Left ventricle myocardium superior (tissue), 1 donor: ENCODE measurements around the gene TPX2. TPM values are rescaled to one million over a fixed set of nuclear protein-coding genes. Genes with fewer than 3 reads are reported as not detected.
A peak's percentile ranks its signal among the peaks of the same experiment; 100 is the strongest.

Source experiments
- ATAC-seq: fragments of 200-7000 bp; cut with Tn5 transposase; one replicate; pipeline ENCODE4 v1.9.1; 2020; ENCODE audit warnings: mild to moderate bottlenecking, moderate library complexity
- DNase-seq: peaks from one replicate; pipeline ENCODE4 v3.0.0-alpha.2; 2020
- intact Hi-C: fragments of 100-400 bp; cut with micrococcal nuclease; formaldehyde crosslinking; loops from one replicate; pipeline ENCODE4 v1.11.0; 2022
- total RNA-seq: library from RNA; stranded (reverse); fragmentation: NEBNext Ultra II Directional; extraction: Animal tissue kit (Norgen Biotek cat#: 25700); gene quantifications from one replicate; pipeline ENCODE4 v1.2.1, GENCODE V29; 2021
- donor health status: DM: no; HTN: yes; CAD: no; lungs with severe emphysema.

Gene TPX2
- total RNA-seq, 1 donor from 2014 or later, result 0.72 TPM

DNA sequence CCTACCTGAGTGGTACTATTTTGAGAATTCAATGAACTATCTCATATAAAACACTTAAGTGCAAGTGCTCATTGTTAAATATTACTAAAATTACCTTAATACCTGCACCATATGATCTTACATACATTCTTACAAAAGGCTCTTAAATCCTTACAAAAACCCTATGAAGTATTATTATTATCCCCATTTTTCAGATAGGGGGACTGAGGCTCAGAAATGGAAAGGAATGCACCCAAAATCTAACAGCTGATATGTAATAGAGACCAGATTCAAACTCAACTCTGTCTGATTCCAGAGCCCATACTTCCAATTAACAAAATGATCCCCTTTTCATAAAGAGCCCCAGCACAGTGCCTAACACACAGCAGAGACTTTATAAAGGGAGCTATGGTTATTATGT, 33.9 kb upstream of the TPX2 start:
- DNase-seq, result no peak
- ATAC-seq, result no peak
- intact Hi-C loops, result no loop called here

DNA sequence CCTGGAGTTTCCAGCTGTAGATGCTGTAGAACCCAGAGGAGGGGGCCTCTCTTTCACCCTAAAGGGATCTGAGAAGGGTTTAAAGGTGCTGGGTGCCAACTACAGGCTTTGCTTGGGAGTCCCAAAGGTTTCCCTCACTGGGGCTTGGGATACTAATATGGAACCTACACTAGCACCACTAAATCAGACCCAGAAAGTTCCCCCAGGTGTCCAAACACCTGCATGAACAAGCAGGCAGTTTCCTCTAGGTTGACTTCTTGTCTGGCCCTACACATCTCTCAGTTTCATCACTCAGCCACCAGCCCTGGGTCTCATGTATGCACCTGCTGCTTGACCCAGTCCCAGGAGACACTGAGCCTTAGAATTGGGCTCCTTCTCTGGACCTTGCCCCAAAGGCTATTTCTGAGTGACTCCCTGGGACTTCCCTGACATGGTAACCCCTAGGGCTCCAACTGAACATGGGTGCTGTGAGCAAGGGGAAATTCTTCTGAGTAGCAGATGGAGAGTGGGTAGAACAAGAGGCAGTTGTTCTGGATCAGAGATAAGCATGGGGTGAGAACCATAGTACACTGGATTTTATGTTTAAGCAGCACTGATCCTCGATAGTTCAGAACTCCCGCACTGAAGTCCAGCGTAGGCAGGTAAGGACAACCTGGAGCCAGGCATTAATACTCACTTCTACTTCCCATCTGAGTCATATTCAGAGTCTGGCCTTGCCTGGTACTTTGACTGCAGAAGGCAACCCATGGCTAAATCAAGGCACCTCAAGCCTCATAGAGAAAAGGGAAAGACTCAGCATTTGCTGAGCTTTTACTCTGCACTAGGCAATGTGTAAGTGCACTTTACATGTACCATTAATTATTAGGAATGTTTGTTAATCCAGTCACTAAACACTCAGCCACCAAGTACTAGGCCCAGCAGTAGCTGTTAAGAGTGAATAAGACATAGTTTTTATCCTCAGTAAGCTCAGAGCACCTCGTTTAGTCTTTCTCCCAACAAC, 33.2 kb upstream of the TPX2 start:
- DNase-seq (no peak), ATAC-seq (no peak)
- intact Hi-C loops, result no loop called here

DNA sequence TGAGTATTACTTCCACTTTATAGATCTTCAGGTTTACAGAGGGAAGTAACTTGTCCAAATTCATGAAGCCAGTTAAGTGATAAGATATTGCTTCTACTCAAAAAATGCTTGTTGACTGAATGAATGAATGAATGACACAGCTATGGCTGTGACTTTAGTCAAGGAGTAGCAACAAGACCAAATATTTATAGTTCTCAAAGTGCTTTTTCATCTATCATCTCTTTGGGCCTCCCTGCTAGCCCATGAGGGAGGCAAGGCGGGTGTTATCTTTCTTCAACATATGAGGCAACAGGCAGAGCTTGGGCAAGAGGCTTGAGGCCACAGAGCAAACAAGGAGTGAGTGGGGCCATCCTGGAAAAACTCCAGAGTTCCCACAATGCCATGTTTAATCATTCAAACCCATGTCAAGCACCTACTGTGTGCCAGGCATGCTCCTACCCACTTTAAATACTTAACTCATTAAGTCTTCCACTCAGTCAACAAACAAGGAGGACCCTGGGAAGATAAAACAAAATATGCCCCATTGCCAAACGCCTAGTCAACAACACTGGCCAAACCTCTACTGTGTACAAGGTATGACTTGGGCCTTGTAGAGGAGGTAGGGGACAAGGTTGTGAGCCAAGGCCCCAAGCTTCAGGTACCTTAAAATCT, 32.4 kb upstream of the TPX2 start:
- no peak for ATAC-seq
- intact Hi-C loops, result no loop called here
- DNase-seq, result no peak

DNA sequence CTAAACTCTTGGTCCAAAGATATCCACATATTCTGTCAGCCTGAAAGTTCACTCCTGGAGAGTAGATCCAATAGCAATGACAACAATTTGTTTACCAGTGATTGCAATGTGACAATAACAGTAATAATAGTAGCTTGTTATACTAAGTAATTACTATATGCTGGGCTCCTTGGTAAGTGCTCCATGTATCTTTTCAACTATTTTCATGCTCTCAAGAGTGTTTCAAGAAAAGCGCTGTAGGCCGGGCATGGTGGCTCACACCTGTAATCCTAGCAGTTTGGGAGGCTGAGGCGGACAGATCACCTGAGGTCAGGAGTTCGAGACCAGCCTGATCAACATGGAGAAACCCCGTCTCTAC, 31.9 kb upstream of the TPX2 start:
- ATAC-seq (no peak), DNase-seq (no peak)
- intact Hi-C loops, result no loop called here

DNA sequence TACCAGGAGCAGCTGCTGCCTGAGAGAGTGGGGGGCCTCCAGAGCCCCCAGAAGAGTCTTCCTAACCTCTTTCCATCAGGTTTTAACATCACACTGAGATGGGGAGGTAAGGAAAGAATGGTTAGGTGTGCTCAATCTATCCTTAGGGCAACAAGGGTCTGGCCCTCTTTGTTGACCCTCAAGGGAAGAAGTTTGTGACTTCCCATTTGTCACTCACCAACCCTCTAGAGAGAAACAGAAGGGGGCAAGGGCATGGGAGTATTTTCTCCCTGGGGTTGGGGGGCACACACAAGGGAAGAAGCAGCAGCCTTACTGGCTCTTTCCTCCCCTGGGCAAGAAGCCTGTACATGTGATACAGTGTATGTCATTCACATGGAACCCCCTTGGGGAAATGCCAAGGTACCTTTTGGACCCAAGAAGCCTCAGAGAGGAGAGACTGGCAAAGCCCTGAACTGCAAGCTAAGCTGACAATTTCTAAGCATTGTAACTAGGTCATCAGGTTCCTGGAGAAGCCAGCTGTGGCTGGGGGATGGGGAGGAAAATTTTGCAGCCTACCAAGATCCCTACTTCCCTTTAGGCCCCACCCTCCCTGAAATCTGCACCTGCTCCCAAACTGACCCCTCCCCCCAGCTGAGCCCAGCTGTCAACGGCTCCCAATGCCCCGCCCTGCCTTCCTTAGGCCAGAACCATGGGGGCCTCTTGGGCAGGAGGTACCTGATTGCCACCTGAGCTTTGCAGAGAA, 30.9 kb upstream of the TPX2 start:
- intact Hi-C loops, result no loop called here
- DNase-seq (peak; percentile 69), ATAC-seq (no peak)

DNA sequence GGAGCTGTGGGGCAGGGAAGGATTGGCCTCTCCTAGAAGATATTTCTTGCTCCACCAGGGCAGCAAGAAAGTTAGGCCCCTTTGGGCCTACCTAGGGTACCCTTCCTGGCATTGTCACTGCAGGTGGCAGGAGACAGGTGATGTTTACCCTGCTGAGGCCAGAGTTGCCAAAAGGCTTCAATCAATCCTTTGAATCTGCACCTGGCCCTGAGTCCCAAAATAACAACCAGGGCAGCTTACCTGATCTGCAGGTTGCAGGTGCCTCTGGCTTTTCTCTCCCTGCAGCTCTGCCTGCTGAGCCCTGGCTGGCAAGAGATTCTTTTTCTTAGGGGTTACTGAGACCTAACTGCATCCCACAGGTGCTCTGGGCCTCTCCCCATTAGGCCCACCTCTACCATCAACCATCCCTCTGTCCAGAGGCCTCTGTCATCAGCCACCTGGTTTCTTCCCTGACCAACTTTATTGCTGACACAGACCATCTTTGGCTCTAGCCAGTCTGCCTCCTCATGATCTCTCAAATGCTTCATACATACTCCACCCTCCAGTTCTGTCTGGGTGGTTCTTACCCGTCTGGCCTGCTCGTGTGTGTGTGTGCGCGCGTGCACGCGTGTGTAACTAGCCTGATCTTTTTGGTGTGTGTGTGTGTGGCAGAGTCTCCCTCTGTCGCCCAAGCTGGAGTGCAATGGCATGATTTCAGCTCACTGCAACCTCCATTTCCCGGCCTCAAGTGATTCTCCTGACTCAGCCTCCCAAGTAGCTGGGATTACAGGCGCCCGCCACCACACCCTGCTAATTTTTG, 30.2 kb upstream of the TPX2 start:
- no peak for ATAC-seq
- no peak for DNase-seq

DNA sequence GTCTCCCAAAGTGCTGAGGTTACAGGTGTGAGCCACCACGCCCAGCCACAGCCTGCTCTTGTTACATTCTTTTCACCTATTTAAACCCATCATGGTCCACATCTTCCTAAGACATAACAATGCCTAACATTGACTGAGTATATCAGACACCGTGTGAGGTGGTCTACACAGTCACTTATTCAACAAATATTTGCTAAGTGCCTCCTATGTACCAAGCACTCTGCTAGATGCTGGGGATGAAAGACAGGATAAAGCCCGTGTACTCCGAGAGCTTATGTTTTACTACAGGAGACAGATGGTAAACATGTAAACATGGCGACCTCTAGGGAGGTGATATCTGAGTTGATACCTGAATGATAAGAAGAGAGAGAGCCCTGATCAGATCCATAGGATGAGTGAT, 29.2 kb upstream of the TPX2 start:
- ATAC-seq, result no peak
- intact Hi-C loops, result loop anchor here (5.0 kb wide), 1 partner anchor 43 kb away; no protein-coding TSS in a partner anchor
- DNase-seq, result no peak

More for the DNA sequence above, 30.2 kb upstream of the TPX2 start:
- intact Hi-C loops, result no loop called here

DNA sequence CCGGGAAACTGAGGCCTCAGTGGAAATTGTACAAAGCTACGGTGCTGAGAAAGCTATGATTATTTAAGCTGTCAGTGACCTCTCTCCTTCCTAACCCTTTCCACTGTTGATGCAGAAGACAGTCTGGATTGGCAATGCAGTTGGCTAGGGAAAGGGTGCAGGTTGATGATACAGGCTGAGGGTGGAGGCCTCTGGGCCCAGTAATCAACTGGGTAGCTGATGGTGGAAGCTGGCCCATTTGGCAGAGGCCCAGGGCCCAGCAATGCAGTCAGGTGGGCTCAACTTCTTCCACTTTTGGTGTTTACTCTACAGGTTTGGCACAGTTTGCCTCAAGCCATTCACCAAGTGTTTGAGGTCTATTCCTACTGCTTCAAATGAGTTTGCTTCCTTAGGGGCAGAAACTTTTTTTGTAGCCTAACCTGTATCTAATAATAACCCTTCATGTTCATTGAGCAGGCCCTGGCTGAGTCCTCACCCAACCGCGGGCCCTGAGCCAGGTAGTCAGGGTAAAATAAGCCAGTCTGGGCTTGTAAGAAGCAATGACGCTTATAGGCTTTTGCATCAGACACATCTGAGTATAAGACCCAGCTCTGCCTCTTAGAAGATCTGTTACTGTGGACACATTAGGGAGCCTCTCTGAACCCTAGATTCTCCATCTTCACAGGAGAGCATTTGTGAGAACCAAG, 28.5 kb upstream of the TPX2 start:
- intact Hi-C loops, result loop anchor here (5.0 kb wide), 1 partner anchor 43 kb away; no protein-coding TSS in a partner anchor

DNA sequence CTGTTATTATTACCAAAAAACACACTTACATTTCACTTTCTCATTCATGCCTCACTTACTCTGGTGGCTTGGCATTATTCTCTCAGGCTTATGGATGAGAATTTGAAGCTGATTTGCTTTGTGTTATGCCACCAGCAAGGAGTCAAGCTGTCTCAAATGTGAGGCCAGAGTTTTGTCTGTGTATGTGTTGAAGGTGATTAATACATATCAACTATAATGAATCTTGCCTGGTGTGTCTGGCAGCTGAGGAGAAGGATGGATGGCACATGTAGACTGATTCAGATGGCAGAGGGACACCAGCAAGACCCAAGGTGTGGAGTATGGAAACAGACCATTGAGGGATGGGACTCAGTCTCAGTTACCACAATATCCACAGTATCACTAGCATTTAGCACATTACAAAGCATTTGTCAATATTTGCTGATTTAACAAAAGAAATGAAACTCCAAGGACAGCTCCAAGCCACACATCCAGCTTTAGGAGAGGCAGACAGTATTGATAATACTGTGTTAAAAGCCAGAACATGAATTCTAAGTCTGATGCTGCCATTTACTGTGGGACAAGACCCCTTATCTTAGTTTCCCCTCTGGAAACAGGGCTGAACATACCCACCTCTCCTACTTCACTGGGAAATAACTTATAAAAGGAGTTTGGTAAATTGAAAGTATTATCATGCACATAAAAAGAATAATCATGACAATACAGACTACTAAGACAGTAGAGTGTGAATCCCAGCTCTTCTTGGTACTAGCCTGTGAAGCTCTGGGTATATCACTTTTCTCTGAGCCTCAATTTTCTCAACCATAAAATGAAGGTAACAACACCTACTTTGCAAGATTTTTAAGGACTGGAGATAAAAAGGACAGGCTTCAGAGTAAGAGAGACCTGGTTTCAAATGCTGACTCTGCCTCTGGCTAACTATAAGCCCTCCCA, 27.6 kb upstream of the TPX2 start:
- DNase-seq, result no peak
- no peak for ATAC-seq
- intact Hi-C loops, result loop anchor here (5.0 kb wide), 1 partner anchor 44 kb away; no protein-coding TSS in a partner anchor

More for the DNA sequence above, 28.5 kb upstream of the TPX2 start:
- DNase-seq (peak; percentile 82), ATAC-seq (peak; percentile 41)

DNA sequence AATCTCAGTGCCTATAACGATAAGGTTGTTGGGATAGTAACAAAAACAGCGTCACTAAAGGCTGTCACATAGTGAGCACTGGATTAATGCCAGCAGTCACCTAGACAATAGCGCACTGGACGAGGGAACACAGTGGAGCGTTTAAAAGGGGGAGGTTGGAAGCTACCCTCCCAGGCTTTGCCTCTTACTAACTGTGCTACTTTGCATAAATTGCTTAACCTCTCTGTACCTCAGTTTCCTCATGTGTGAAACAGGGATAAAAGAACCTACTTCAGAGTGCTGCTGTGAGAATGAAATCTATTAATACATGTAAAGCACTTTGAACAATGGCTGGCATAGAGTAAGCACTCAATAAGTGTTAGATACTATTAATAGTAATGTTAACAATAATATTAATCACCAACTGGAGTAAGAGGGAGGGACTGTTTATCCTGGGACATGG, 27.0 kb upstream of the TPX2 start:
- DNase-seq, result no peak
- intact Hi-C loops, result loop anchor here (5.0 kb wide), 1 partner anchor 45 kb away; no protein-coding TSS in a partner anchor
- ATAC-seq, result peak; percentile 66

DNA sequence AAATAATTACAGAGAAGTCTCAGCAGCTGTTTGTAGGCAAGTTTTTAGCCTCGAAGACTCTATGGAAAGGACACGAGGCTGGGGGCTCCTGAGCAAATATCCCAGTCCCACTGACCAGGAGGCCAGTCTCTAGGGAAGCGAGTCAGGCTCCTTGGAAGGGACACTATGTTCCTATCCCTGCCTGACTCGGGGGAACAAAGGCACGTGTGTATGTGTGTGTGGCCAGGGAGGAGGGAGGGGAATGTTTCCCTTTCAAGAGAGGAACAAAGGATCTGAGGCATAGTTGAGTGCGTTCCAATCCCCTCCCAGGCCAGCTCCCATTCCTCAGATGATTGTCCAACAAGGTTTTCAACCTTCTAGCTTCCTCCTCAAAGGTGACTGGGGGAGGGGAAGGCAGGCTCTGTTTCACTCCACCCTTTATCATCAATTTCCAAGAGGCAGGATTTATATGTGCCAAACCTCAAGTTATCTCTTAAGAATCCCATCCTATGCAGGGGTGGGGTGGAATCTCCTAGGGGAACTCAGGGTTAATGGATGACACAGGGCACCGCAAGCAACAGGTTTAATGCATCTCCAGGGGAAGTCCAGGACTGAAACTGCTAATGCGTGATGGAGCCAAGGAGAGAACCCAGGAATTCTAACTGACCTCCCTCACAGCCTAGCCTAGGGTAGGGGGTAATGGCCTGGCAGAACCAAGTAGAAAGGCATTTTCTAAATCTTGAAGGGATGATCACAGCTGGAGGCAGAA, 26.4 kb upstream of the TPX2 start:
- DNase-seq (peak; percentile 83), ATAC-seq (peak; percentile 89)
- intact Hi-C loops, result loop anchor here (5.0 kb wide), 1 partner anchor 45 kb away; no protein-coding TSS in a partner anchor

DNA sequence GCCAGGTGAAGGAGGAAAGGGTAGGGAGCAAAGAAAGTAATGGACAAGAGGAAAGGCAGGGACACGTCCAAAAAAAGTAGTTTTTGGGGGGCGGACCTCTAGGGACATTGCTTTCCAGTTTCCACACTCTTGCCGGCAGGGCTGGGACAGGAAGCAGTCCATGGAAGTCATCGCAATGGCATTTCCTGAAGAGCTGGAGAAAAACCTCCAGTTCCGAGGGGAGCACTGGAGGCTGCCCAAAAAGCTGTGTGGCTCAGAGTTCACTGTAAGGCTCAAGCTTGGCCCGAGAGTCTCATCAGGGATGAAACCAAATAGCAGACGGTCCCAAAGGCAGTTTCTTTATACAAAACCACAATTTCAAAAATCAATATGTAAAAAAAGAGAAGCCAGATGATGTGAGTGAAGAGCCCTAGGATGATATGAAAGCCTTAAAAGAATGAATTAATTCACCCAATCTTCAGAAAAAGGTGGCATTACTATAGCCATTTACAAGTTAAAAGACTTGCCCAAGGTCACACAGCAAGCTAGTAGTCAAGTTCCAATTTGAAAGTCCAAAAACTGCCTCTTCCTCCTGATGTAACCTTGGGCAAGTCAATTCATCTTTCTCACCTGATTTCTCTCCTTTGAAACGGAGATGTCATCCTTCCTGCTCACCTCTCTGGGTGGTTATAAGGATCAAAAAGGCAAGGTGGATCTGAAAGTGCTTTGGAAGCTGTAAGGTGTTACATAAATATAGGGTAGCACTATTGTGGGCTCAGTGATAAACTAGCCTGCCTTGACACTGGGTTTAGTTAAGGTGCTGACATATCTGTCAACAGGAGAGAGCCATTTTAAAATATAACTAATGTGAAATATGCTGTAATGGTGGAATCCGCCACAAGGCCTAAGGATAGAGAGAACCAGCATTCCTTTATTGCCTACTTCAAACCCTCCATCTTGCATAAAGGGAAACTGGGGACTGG, 25.5 kb upstream of the TPX2 start:
- ATAC-seq (peak; percentile 62), DNase-seq (peak; percentile 84)
- intact Hi-C loops, result loop anchor here (5.0 kb wide), 1 partner anchor 46 kb away; no protein-coding TSS in a partner anchor

DNA sequence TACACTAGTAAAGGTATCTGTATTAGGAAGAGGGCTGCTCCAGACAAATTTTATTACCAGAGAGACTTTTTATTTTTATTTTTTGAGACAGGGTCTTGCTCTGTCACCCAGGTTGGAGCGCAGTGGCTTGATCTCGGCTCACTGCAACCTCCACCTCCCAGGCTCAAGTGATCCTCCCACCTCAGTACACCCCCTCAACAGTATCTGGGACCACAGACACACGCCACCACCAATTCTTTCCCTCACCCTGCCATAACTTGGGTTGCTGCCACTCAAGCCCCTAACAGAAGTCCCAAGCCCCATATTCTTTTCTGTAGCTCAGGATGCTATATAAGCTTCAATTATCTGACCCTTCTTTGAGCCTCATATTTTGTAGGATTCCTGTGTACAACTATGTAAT, 23.3 kb upstream of the TPX2 start:
- intact Hi-C loops, result loop anchor here (5.0 kb wide), 1 partner anchor 38 kb away; no protein-coding TSS in a partner anchor
- DNase-seq, result no peak

DNA sequence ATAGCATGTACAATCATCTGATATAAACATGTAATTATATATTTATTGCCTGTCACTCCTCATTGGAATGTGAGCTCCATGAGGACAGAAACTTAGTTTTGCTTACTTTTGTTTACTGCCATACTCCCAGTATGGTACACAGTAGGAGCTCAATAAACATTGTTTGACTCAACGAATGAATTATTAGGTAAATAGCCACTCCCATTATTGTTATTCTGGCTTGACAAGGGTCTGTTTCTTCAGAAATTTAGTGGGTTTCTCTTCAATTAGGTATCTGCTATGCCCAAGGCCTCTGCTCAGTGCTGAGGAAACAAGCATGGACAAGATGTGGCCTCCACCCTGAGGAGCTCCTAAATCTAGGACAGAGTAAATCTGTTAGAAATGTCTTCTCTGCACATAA, 22.7 kb upstream of the TPX2 start:
- intact Hi-C loops, result loop anchor here (5.0 kb wide), 1 partner anchor 39 kb away; no protein-coding TSS in a partner anchor
- ATAC-seq, result no peak
- no peak for DNase-seq

More for the DNA sequence above, 23.3 kb upstream of the TPX2 start:
- ATAC-seq, result no peak
